SK-N-SH treated with all-trans-retinoic acid at 6 μM for 48 hours (cell line): ENCODE results near the gene SDK1.

Source experiments
- ATAC-seq: fragments of 200-7000 bp; cut with Tn5 transposase; 3 replicates; pipeline ENCODE4 v1.9.1; 2020; ENCODE audit warnings: mild to moderate bottlenecking, moderate library complexity
- ARNTL ChIP-seq: fragments of 450-650 bp; formaldehyde crosslinking; IDR thresholded peaks from 2 replicates; pipeline ENCODE4 v1.5.0; 2020; ENCODE audit warnings: low read depth, mild to moderate bottlenecking, moderate library complexity, borderline replicate concordance
- BACH2 ChIP-seq: fragments of 250-450 bp; sonication (Bioruptor Pico); IDR thresholded peaks from 2 replicates; pipeline ENCODE4 v1.9.0; 2021; ENCODE audit warnings: mild to moderate bottlenecking, borderline replicate concordance
- CSDC2 ChIP-seq: fragments of 250-450 bp; sonication (Bioruptor Pico); IDR thresholded peaks from 2 replicates; pipeline ENCODE4 v1.5.0; 2020; ENCODE audit warnings: mild to moderate bottlenecking, moderate library complexity
- GLIS3 ChIP-seq: fragments of 250-450 bp; sonication (Bioruptor Pico); IDR thresholded peaks from 2 replicates; pipeline ENCODE4 v1.5.0; 2020; ENCODE audit warnings: mild to moderate bottlenecking, moderate library complexity
- ISL1 ChIP-seq: fragments of 250-450 bp; sonication (Bioruptor Pico); IDR thresholded peaks from 2 replicates; pipeline ENCODE4 v2.1.2; 2022; ENCODE audit warnings: mild to moderate bottlenecking, moderate library complexity
- OSR1 ChIP-seq: fragments of 250-450 bp; sonication (Bioruptor Pico); IDR thresholded peaks from 2 replicates; pipeline ENCODE4 v1.8.0; 2022; ENCODE audit warnings: moderate library complexity, mild to moderate bottlenecking, inconsistent platforms
- PPARA ChIP-seq: fragments of 250-450 bp; sonication (Bioruptor Pico); IDR thresholded peaks from 2 replicates; pipeline ENCODE4 v1.5.0; 2020; ENCODE audit warnings: mild to moderate bottlenecking, borderline replicate concordance
- RARB ChIP-seq: fragments of 250-450 bp; sonication (Bioruptor Pico); IDR thresholded peaks from 2 replicates; pipeline ENCODE4 v1.8.0; 2021; ENCODE audit warnings: mild to moderate bottlenecking, moderate library complexity
- TCF4 ChIP-seq: fragments of 250-450 bp; sonication (Bioruptor Pico); IDR thresholded peaks from 2 replicates; pipeline ENCODE4 v1.8.0; 2021; ENCODE audit warnings: mild to moderate bottlenecking, moderate library complexity, borderline replicate concordance
- TOX ChIP-seq: fragments of 250-450 bp; sonication (Bioruptor Pico); IDR thresholded peaks from 2 replicates; pipeline ENCODE4 v1.8.0; 2021; ENCODE audit warnings: mild to moderate bottlenecking, moderate library complexity, borderline replicate concordance
- ZC3H10 ChIP-seq: fragments of 250-450 bp; sonication (Bioruptor Pico); IDR thresholded peaks from 2 replicates; pipeline ENCODE4 v1.5.1; 2021; ENCODE audit warnings: mild to moderate bottlenecking, moderate library complexity
- ZFP3 ChIP-seq: fragments of 250-450 bp; sonication (Bioruptor Pico); IDR thresholded peaks from 2 replicates; pipeline ENCODE4 v1.5.0; 2020; ENCODE audit warnings: mild to moderate bottlenecking, moderate library complexity
- ZFP30 ChIP-seq: fragments of 450-650 bp; formaldehyde crosslinking; IDR thresholded peaks from 2 replicates; pipeline ENCODE4 v1.5.0; 2022; ENCODE audit warnings: mild to moderate bottlenecking, moderate library complexity
- ZNF565 ChIP-seq: fragments of 450-650 bp; formaldehyde crosslinking; conservative IDR thresholded peaks from 2 replicates; pipeline ENCODE4 v1.5.0; 2020; ENCODE audit warnings: low read depth, mild to moderate bottlenecking, moderate library complexity
- ZNF70 ChIP-seq: fragments of 450-650 bp; formaldehyde crosslinking; IDR thresholded peaks from 2 replicates; pipeline ENCODE4 v1.5.0; 2020; ENCODE audit warnings: mild to moderate bottlenecking, moderate library complexity
- ZNF8 ChIP-seq: fragments of 450-650 bp; formaldehyde crosslinking; IDR thresholded peaks from 2 replicates; pipeline ENCODE4 v1.5.0; 2020; ENCODE audit warnings: mild to moderate bottlenecking, moderate library complexity
- TF ChIP-seq, protein P1 (sequence below): fragments of 250-450 bp; sonication (Bioruptor Pico); IDR thresholded peaks from 2 replicates; pipeline ENCODE4 v1.5.0; 2020; ENCODE audit warnings: mild to moderate bottlenecking, moderate library complexity
- TF ChIP-seq, protein P2 (sequence below): fragments of 250-450 bp; sonication (Bioruptor Pico); IDR thresholded peaks from 2 replicates; pipeline ENCODE4 v1.8.0; 2021; ENCODE audit warnings: low read depth, mild to moderate bottlenecking, moderate library complexity, borderline replicate concordance
- TF ChIP-seq, protein P3 (sequence below): fragments of 250-450 bp; sonication (Bioruptor Pico); IDR thresholded peaks from 2 replicates; pipeline ENCODE4 v1.5.1; 2020; ENCODE audit warnings: low read depth, mild to moderate bottlenecking, moderate library complexity
- TF ChIP-seq, protein P4 (sequence below): fragments of 250-450 bp; sonication (Bioruptor Pico); IDR thresholded peaks from 2 replicates; pipeline ENCODE4 v1.5.1; 2021; ENCODE audit warnings: mild to moderate bottlenecking, moderate library complexity
- TF ChIP-seq, protein P5 (sequence below): fragments of 250-450 bp; sonication (Bioruptor Pico); IDR thresholded peaks from 2 replicates; pipeline ENCODE4 v1.8.0; 2020; ENCODE audit warnings: mild to moderate bottlenecking, moderate library complexity, borderline replicate concordance

Gene SDK1

DNA sequence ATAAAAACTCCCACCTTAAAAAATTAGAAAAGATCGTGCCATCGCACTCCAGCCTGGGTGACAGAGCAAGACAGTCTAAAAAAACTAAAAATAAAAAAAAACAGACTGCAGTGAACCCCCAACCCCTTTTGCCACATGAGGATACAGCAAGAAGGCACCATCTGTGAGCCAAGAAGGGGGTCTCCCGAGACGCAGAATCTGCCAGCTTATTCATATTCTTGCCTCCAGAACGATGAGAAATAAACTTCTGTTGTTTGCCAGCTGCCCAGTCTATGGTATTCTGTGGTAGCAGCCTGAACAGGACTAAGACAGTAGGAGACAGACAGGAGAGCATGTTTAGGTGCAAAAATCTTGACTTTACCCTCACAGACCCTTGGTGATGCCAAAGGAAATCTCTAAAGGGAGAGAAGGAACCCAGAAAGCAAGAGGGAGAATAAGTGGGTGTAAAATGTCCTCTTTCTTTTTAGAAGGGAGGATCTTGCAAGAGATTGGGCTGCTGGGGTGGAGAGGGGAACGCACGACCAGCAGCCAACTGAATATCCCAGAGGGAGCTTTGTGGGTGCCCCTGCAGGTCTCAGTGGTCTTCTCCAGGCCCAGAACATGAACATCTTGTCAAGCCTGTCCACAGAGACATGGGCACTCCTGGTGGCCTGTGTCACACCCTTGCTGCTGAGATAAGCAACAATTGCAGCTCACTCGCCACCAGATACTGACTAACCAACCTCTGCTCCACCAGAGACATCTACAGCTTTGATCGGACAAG lies 980.4 kb downstream of the SDK1 start:
- ATAC-seq: no peak
- TF ChIP-seq TCF4 (CRISPR knock-in tag): no peak
- TF ChIP-seq ZNF70 (CRISPR knock-in tag): no peak
- no peak for TF ChIP-seq GLIS3 (CRISPR knock-in tag)
- TF ChIP-seq ZC3H10 (CRISPR knock-in tag): no peak
- TF ChIP-seq, protein P1, sequence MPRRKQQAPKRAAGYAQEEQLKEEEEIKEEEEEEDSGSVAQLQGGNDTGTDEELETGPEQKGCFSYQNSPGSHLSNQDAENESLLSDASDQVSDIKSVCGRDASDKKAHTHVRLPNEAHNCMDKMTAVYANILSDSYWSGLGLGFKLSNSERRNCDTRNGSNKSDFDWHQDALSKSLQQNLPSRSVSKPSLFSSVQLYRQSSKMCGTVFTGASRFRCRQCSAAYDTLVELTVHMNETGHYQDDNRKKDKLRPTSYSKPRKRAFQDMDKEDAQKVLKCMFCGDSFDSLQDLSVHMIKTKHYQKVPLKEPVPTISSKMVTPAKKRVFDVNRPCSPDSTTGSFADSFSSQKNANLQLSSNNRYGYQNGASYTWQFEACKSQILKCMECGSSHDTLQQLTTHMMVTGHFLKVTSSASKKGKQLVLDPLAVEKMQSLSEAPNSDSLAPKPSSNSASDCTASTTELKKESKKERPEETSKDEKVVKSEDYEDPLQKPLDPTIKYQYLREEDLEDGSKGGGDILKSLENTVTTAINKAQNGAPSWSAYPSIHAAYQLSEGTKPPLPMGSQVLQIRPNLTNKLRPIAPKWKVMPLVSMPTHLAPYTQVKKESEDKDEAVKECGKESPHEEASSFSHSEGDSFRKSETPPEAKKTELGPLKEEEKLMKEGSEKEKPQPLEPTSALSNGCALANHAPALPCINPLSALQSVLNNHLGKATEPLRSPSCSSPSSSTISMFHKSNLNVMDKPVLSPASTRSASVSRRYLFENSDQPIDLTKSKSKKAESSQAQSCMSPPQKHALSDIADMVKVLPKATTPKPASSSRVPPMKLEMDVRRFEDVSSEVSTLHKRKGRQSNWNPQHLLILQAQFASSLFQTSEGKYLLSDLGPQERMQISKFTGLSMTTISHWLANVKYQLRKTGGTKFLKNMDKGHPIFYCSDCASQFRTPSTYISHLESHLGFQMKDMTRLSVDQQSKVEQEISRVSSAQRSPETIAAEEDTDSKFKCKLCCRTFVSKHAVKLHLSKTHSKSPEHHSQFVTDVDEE (CRISPR knock-in tag): no peak
- TF ChIP-seq, all 23 proteins: peak for 0

DNA sequence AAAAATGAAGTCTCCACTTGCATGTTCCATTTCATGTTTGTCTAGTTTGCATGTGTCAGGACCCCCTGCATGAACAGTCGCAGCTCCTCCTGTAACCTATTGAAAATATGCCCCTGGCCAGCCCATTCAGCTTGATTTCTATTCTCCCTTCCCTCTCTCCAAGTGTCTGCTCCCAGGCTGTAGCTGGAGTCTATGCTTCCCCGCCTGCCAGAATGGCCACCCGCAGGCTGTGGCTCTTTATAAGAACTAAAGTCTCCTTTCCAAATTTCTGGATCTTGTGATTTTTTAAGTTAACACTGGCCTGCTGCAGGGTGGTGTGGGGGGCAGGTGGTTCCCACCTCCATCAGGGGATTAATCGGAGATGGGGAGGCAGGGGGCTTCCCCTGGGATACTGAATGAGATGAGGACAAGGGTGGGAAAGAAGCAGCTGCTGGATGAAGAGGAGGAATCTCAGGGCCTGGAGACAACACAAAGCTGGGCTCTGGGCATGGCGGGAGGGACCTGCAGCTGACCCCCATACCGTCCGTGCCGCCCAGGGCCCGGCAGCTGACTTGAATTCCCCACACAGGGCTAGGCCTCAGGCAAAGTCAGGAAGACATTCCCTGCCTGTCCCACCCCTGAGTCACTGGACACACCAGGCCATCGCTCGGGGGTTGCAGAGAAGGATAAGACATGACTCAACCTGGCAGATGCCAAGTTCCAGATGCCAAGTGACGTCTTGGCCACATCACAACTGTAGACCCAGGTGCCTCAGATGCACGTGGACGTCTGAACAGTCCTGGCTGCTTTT lies 981.6 kb downstream of the SDK1 start:
- no peak for ATAC-seq
- TF ChIP-seq CSDC2 (CRISPR knock-in tag) (no peak), ZNF8 (no peak), ZFP3 (CRISPR knock-in tag) (no peak), RARB (CRISPR knock-in tag) (no peak), PPARA (no peak), ZFP30 (CRISPR knock-in tag) (no peak), ZC3H10 (CRISPR knock-in tag) (no peak), ISL1 (CRISPR knock-in tag) (no peak), TOX (CRISPR knock-in tag) (no peak), GLIS3 (CRISPR knock-in tag) (no peak), OSR1 (CRISPR knock-in tag) (no peak)
- TF ChIP-seq, protein P2, sequence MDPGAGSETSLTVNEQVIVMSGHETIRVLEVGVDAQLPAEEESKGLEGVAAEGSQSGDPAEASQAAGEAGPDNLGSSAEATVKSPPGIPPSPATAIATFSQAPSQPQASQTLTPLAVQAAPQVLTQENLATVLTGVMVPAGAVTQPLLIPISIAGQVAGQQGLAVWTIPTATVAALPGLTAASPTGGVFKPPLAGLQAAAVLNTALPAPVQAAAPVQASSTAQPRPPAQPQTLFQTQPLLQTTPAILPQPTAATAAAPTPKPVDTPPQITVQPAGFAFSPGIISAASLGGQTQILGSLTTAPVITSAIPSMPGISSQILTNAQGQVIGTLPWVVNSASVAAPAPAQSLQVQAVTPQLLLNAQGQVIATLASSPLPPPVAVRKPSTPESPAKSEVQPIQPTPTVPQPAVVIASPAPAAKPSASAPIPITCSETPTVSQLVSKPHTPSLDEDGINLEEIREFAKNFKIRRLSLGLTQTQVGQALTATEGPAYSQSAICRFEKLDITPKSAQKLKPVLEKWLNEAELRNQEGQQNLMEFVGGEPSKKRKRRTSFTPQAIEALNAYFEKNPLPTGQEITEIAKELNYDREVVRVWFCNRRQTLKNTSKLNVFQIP (CRISPR knock-in tag): no peak
- TF ChIP-seq, protein P3, sequence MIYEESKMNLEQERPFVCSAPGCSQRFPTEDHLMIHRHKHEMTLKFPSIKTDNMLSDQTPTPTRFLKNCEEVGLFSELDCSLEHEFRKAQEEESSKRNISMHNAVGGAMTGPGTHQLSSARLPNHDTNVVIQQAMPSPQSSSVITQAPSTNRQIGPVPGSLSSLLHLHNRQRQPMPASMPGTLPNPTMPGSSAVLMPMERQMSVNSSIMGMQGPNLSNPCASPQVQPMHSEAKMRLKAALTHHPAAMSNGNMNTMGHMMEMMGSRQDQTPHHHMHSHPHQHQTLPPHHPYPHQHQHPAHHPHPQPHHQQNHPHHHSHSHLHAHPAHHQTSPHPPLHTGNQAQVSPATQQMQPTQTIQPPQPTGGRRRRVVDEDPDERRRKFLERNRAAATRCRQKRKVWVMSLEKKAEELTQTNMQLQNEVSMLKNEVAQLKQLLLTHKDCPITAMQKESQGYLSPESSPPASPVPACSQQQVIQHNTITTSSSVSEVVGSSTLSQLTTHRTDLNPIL (CRISPR knock-in tag): no peak

DNA sequence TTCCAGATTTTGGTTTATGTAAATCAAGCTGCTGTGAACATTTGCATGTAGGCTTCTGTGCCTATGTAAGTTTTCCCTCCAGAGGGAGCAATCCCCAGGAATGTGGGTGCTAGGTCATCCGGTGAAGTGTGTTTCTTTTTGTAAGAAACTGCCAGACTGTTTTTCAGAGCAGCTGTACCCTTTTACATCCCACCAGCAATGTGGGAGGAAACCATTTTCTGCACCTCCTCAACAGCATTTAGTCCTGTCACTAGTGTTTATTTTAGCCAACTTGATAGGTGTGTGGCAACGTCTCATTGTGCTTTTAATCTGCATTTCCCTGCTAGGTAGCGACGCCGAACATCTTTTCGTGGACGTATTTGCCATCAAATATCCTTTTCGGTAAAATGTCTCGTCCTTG lies 985.3 kb downstream of the SDK1 start:
- ATAC-seq: no peak
- TF ChIP-seq, protein P2 (CRISPR knock-in tag): no peak
- no peak for TF ChIP-seq ZFP30 (CRISPR knock-in tag)
- no peak for TF ChIP-seq ARNTL (CRISPR knock-in tag)
- no peak for TF ChIP-seq RARB (CRISPR knock-in tag)
- no peak for TF ChIP-seq ZNF565 (CRISPR knock-in tag)
- TF ChIP-seq ZC3H10 (CRISPR knock-in tag): no peak
- TF ChIP-seq CSDC2 (CRISPR knock-in tag): no peak
- no peak for TF ChIP-seq BACH2 (CRISPR knock-in tag)
- TF ChIP-seq, protein P4, sequence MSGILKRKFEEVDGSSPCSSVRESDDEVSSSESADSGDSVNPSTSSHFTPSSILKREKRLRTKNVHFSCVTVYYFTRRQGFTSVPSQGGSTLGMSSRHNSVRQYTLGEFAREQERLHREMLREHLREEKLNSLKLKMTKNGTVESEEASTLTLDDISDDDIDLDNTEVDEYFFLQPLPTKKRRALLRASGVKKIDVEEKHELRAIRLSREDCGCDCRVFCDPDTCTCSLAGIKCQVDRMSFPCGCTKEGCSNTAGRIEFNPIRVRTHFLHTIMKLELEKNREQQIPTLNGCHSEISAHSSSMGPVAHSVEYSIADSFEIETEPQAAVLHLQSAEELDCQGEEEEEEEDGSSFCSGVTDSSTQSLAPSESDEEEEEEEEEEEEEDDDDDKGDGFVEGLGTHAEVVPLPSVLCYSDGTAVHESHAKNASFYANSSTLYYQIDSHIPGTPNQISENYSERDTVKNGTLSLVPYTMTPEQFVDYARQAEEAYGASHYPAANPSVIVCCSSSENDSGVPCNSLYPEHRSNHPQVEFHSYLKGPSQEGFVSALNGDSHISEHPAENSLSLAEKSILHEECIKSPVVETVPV (CRISPR knock-in tag): no peak
- TF ChIP-seq GLIS3 (CRISPR knock-in tag): no peak
- no peak for TF ChIP-seq ZNF70 (CRISPR knock-in tag)
- TF ChIP-seq, protein P5, sequence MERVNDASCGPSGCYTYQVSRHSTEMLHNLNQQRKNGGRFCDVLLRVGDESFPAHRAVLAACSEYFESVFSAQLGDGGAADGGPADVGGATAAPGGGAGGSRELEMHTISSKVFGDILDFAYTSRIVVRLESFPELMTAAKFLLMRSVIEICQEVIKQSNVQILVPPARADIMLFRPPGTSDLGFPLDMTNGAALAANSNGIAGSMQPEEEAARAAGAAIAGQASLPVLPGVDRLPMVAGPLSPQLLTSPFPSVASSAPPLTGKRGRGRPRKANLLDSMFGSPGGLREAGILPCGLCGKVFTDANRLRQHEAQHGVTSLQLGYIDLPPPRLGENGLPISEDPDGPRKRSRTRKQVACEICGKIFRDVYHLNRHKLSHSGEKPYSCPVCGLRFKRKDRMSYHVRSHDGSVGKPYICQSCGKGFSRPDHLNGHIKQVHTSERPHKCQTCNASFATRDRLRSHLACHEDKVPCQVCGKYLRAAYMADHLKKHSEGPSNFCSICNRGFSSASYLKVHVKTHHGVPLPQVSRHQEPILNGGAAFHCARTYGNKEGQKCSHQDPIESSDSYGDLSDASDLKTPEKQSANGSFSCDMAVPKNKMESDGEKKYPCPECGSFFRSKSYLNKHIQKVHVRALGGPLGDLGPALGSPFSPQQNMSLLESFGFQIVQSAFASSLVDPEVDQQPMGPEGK (CRISPR knock-in tag): no peak
- TF ChIP-seq, all 23 proteins: peak for 0
